BLaER1 (cell line): ENCODE data around the gene ZNF621.

ENCODE experiments used
- H3K27ac ChIP-seq: shearing (Covaris generic); formaldehyde crosslinking; 2 replicates; pipeline ENCODE4 v1.8.1; 2022
- H3K27me3 ChIP-seq: shearing (Covaris generic); formaldehyde crosslinking; 2 replicates; pipeline ENCODE4 v1.8.1; 2022
- H3K36me3 ChIP-seq: shearing (Covaris generic); formaldehyde crosslinking; 2 replicates; pipeline ENCODE4 v1.8.1; 2022
- H3K4me1 ChIP-seq: shearing (Covaris generic); formaldehyde crosslinking; 2 replicates; pipeline ENCODE4 v1.8.1; 2022
- H3K4me2 ChIP-seq: shearing (Covaris generic); formaldehyde crosslinking; 2 replicates; pipeline ENCODE4 v1.8.1; 2022
- H3K4me3 ChIP-seq: shearing (Covaris generic); formaldehyde crosslinking; 2 replicates; pipeline ENCODE4 v1.8.1; 2022
- H3K9ac ChIP-seq: shearing (Covaris generic); formaldehyde crosslinking; 2 replicates; pipeline ENCODE4 v1.8.1; 2022
- H3K9me3 ChIP-seq: shearing (Covaris generic); formaldehyde crosslinking; 2 replicates; pipeline ENCODE4 v1.8.1; 2022
- H4K20me1 ChIP-seq: shearing (Covaris generic); formaldehyde crosslinking; 2 replicates; pipeline ENCODE4 v1.8.1; 2022
- Cebpa-rat ChIP-seq: shearing (Covaris generic); IDR thresholded peaks from 2 replicates; pipeline ENCODE4 v1.8.1; 2022

Gene ZNF621

GRCh38 chr3:40574661-40575060, 49.9 kb downstream of the ZNF621 start:
- Histone ChIP-seq H3K9ac (no peak overlapping the region), H3K27ac (no peak overlapping the region), H3K9me3 (0 out of 2 replicates have a peak, but pooled peaks cover 4% of the 10 kb centered on the region), H3K4me1 (no peaks in the 10 kb centered on the region), H3K4me2 (no peak overlapping the region), H3K4me3 (no peak overlapping the region), H4K20me1 (no peaks in the 10 kb centered on the region), H3K27me3 (no peaks in the 10 kb centered on the region), H3K36me3 (no peaks in the 10 kb centered on the region)
- no peak for TF ChIP-seq Cebpa-rat

DNA sequence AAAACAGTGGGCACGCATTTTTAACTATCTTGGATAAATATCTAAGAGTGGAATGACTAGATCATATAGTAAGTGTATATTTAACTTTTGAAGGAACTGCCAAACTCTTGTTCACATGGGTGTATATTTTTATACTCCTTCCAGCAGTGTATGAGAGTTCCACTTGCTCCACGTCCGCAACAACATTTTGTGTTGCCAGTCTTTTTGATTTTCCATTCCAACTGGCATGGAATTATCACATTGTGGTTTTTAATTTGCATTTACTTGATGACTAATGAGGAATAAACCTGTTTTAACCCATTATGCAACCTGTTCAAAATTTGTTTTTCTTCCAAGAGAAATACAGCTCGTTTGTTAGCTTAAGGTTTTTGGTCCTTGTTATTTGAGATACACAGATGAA, 51.6 kb downstream of the ZNF621 start:
- H3K27ac ChIP-seq: no peak overlapping the region
- no peaks in the 10 kb centered on the region for H3K4me1 ChIP-seq
- H3K4me2 ChIP-seq: no peak overlapping the region
- TF ChIP-seq Cebpa-rat: no peak
- H4K20me1 ChIP-seq: no peaks in the 10 kb centered on the region
- no peaks in the 10 kb centered on the region for H3K9me3 ChIP-seq
- no peak overlapping the region for H3K4me3 ChIP-seq
- no peaks in the 10 kb centered on the region for H3K27me3 ChIP-seq
- no peak overlapping the region for H3K9ac ChIP-seq
- H3K36me3 ChIP-seq: no peaks in the 10 kb centered on the region

DNA sequence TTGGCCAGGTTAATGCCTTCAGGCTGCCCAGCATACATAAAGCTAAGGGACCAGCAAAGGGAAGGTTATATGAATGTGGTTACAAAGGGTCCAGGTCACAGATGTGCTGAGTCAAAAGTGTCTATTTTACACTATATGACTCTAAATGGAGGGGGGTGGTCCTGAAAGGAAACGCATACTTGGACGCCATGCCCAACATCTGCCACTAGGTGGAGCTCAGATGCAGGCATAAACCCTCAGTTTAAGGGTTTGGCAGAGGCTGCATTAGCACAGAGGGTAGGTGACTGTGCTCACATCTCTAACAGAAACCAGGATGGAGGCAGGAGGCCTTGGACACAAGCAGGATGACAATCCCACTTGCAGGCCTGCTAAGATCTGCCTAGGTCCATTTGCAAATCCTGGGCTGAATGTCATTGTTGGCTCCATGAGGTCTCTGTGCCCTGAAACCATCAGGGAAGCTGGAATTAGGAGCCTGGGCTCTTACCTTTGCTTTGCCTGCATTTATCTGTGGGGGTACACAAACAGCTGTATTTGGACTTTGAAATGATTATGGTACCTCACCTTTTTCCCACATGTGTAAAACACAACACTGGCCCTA, 55.8 kb downstream of the ZNF621 start:
- TF ChIP-seq Cebpa-rat: no peak
- H4K20me1 ChIP-seq: no peaks in the 10 kb centered on the region
- H3K27me3 ChIP-seq: no peaks in the 10 kb centered on the region
- no peaks in the 10 kb centered on the region for H3K36me3 ChIP-seq
- no peak overlapping the region for H3K27ac ChIP-seq
- H3K9ac ChIP-seq: no peak overlapping the region
- H3K4me3 ChIP-seq: no peak overlapping the region
- H3K9me3 ChIP-seq: no peaks in the 10 kb centered on the region
- no peak overlapping the region for H3K4me2 ChIP-seq
- H3K4me1 ChIP-seq: no peaks in the 10 kb centered on the region

DNA sequence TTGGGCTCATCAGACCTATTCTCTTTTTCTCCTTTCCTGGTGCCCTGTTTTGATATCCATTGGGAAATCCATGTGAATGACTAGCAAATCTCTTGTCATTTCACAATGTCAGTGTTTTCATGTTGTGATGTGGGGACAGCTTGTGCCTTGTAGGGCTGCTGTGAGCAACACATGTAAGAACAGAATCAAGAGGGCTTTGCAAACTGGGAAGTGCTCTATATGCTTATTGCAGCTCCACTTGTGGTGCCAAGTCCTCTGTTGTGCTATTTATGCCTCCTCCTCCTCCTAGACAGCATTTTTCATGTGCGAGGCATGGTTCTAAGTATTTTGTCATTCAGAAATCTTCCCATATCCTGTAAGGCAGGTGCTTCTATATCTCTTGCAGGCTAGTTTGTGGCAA, 56.4 kb downstream of the ZNF621 start:
- no peak for TF ChIP-seq Cebpa-rat
- Histone ChIP-seq H3K27me3 (no peaks in the 10 kb centered on the region), H3K36me3 (no peaks in the 10 kb centered on the region), H3K4me3 (no peak overlapping the region), H3K4me2 (no peak overlapping the region), H3K9ac (no peak overlapping the region), H3K9me3 (no peaks in the 10 kb centered on the region), H3K27ac (no peak overlapping the region), H4K20me1 (no peaks in the 10 kb centered on the region), H3K4me1 (no peaks in the 10 kb centered on the region)

- Histone ChIP-seq H3K27me3 (no peaks in the 10 kb centered on the region), H3K9ac (no peak overlapping the region), H3K4me1 (no peaks in the 10 kb centered on the region), H3K4me3 (no peak overlapping the region), H3K4me2 (no peak overlapping the region), H3K27ac (no peak overlapping the region), H3K9me3 (no peaks in the 10 kb centered on the region), H4K20me1 (no peaks in the 10 kb centered on the region), H3K36me3 (no peaks in the 10 kb centered on the region)
- TF ChIP-seq Cebpa-rat: no peak
Observed at GRCh38 chr3:40582401-40583027, 57.8 kb downstream of the ZNF621 start.

DNA sequence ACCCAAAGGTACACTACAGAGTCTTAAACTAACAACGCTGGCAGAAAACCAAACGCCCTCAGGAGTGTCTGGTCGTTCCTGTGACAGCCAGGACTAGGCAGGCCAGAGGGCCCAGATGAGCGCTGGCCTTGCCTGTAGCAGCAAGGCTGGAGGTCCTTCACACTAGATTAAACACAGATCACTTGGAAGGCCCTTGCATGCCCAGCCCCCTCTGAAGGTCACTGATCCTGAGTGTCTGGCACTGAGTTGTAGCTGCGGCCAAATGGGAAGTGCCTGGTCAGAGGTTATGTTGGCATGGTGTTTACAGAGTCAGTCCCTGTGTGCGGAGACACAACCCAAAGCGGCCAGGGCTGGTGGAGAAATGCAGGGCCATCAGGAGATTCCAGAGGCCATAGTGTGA, 58.9 kb downstream of the ZNF621 start:
- H3K27me3 ChIP-seq: no peaks in the 10 kb centered on the region; the same call in 1 of the 2 replicates
- no peak overlapping the region for H3K4me2 ChIP-seq
- no peaks in the 10 kb centered on the region for H4K20me1 ChIP-seq
- H3K9ac ChIP-seq: no peak overlapping the region
- TF ChIP-seq Cebpa-rat: no peak
- H3K9me3 ChIP-seq: no peaks in the 10 kb centered on the region
- no peak overlapping the region for H3K27ac ChIP-seq
- no peaks in the 10 kb centered on the region for H3K4me1 ChIP-seq
- no peak overlapping the region for H3K4me3 ChIP-seq
- no peaks in the 10 kb centered on the region for H3K36me3 ChIP-seq

- Histone ChIP-seq H3K9me3 (no peaks in the 10 kb centered on the region), H3K27me3 (no peaks in the 10 kb centered on the region; the same call in 1 of the 2 replicates), H3K9ac (no peak overlapping the region), H3K4me2 (no peak overlapping the region), H3K27ac (no peak overlapping the region), H3K4me3 (no peak overlapping the region), H3K4me1 (no peaks in the 10 kb centered on the region), H4K20me1 (no peaks in the 10 kb centered on the region), H3K36me3 (no peaks in the 10 kb centered on the region)
- TF ChIP-seq Cebpa-rat: no peak
Observed at GRCh38 chr3:40584625-40585189, 59.9 kb downstream of the ZNF621 start.

GRCh38 chr3:40585381-40586016, 60.7 kb downstream of the ZNF621 start:
- no peaks in the 10 kb centered on the region for H3K9me3 ChIP-seq
- no peaks in the 10 kb centered on the region for H3K4me1 ChIP-seq
- no peaks in the 10 kb centered on the region; the same call in 1 of the 2 replicates for H3K27me3 ChIP-seq
- TF ChIP-seq Cebpa-rat: no peak
- H3K4me2 ChIP-seq: no peak overlapping the region
- H3K9ac ChIP-seq: no peak overlapping the region
- no peak overlapping the region for H3K27ac ChIP-seq
- no peaks in the 10 kb centered on the region for H4K20me1 ChIP-seq
- no peak overlapping the region for H3K4me3 ChIP-seq
- H3K36me3 ChIP-seq: no peaks in the 10 kb centered on the region

- H3K36me3 ChIP-seq: no peaks in the 10 kb centered on the region
- TF ChIP-seq Cebpa-rat: no peak
- H3K4me2 ChIP-seq: no peak overlapping the region
- H3K27me3 ChIP-seq: no peaks in the 10 kb centered on the region; the same call in 1 of the 2 replicates
- no peaks in the 10 kb centered on the region for H3K9me3 ChIP-seq
- H3K9ac ChIP-seq: no peak overlapping the region
- H3K27ac ChIP-seq: no peak overlapping the region
- no peaks in the 10 kb centered on the region for H3K4me1 ChIP-seq
- H3K4me3 ChIP-seq: no peak overlapping the region
- H4K20me1 ChIP-seq: no peaks in the 10 kb centered on the region
Observed at GRCh38 chr3:40586901-40587300, 62.1 kb downstream of the ZNF621 start.

GRCh38 chr3:40588406-40588805, 63.6 kb downstream of the ZNF621 start:
- Histone ChIP-seq H3K9me3 (no peaks in the 10 kb centered on the region), H3K27ac (no peak overlapping the region), H3K36me3 (no peaks in the 10 kb centered on the region), H3K4me2 (no peak overlapping the region), H4K20me1 (no peaks in the 10 kb centered on the region), H3K27me3 (no peaks in the 10 kb centered on the region; the same call in 1 of the 2 replicates), H3K4me1 (no peaks in the 10 kb centered on the region), H3K9ac (no peak overlapping the region), H3K4me3 (no peak overlapping the region)
- no peak for TF ChIP-seq Cebpa-rat
